HG03469 (cell line): ENCODE data around the gene ART1.
"Not testable (repeated sequence)": the region's sequence is repeated elsewhere in the genome, so short reads cannot be mapped to it uniquely, and the experiment has no call there.

Source experiments
- ATAC-seq: cut with Tn5 transposase; IDR thresholded peaks from one replicate; pipeline ENCODE4 v1.9.1; 2021; ENCODE audit warnings: mild to moderate bottlenecking, moderate library complexity, moderate number of reproducible peaks; ENCODE audit not compliant: unreplicated experiment

The ART1 gene

GRCh38 chr11:3631331-3631730 lies 13.6 kb upstream of the ART1 start:
- no peak for ATAC-seq

- no peak for ATAC-seq
Observed at GRCh38 chr11:3632070-3632660, 12.8 kb upstream of the ART1 start.

GRCh38 chr11:3635641-3636375 lies 9.1 kb upstream of the ART1 start:
- no peak for ATAC-seq

- no peak for ATAC-seq
Observed at GRCh38 chr11:3637201-3637600, 7.7 kb upstream of the ART1 start.

GRCh38 chr11:3638513-3638912 lies 6.4 kb upstream of the ART1 start:
- no peak for ATAC-seq

GRCh38 chr11:3639841-3640240 lies 5.1 kb upstream of the ART1 start:
- no peak for ATAC-seq

GRCh38 chr11:3641191-3641590 lies 3.7 kb upstream of the ART1 start:
- ATAC-seq: no peak

GRCh38 chr11:3641701-3642070 lies 3.2 kb upstream of the ART1 start, which contains the start of gene ART5:
Gene ART5, minus strand, starts transcription at chr11:3641992. Its CDS starts 130 bp downstream, at chr11:3641862.
- no peak for ATAC-seq

GRCh38 chr11:3642071-3642951 lies 2.6 kb upstream of the ART1 start:
- ATAC-seq: no peak

GRCh38 chr11:3643102-3643546 lies 1.8 kb upstream of the ART1 start:
- not testable (repeated sequence) for ATAC-seq

GRCh38 chr11:3645552-3645951 lies 624 bp downstream of the ART1 start:
- no peak for ATAC-seq

GRCh38 chr11:3648843-3649242 lies 3.9 kb downstream of the ART1 start:
- not testable (repeated sequence) for ATAC-seq

- ATAC-seq: not testable (repeated sequence)
Observed at GRCh38 chr11:3649374-3649773, 4.4 kb downstream of the ART1 start.

GRCh38 chr11:3652514-3652913 lies 7.6 kb downstream of the ART1 start:
- ATAC-seq: not testable (repeated sequence)

GRCh38 chr11:3655547-3655946 lies 10.6 kb downstream of the ART1 start:
- ATAC-seq: no peak

GRCh38 chr11:3657331-3657730 lies 12.4 kb downstream of the ART1 start:
- not testable (repeated sequence) for ATAC-seq

- no peak for ATAC-seq
Observed at GRCh38 chr11:3658252-3658651, 13.3 kb downstream of the ART1 start.

- ATAC-seq: no peak
Observed at GRCh38 chr11:3659595-3660515, 14.9 kb downstream of the ART1 start.

- no peak for ATAC-seq
Observed at GRCh38 chr11:3660960-3661359, 16.0 kb downstream of the ART1 start.

- no peak for ATAC-seq
Observed at GRCh38 chr11:3662856-3663255, 17.9 kb downstream of the ART1 start.
